T follicular helper cell (primary cell): ENCODE data around the gene PPP1R17.

Experiments used
- DNase-seq: peaks from one replicate; pipeline ENCODE4 v3.0.0-alpha.2; 2020; ENCODE audit warnings: low read depth

Gene PPP1R17

DNA sequence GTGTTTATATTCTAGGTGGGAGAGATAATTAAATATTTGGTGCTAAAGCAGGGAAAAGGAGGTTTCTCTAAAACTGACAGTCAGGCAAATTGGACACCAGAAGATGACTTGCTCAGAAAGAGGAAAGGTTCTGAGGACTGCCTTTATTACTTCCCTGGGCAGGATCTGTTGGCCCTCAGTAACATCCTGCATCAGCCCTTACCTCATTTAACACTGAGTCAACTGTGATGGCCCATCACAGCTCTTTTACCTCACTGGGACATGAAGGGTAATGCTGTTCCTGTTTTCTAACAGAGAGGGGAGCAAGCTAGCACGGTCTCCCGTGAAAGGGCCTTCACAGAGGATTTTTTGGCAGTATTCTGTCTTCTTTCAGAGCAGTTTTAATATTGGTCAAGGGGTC lies 12.0 kb downstream of the PPP1R17 start:
- DNase-seq = no peak

DNA sequence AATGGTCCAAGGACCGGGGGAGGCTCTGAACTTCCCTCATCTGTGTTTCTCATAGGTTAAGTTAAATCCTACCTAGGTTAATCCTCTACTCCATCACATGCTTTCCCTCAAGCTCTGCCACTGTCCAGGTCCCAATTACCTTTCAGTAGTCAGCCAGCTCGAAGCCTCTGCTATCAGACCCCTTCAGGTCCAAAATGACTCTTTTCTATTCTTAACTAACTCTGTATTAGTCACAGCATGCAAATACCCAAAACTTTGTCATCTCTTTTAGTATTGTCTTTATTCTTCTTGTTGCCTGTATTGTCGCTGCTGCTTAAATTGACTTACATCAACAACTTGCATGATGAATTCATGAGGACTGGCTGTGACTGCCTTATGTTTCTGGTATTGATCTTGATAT lies 15.3 kb downstream of the PPP1R17 start:
- no peak for DNase-seq

DNA sequence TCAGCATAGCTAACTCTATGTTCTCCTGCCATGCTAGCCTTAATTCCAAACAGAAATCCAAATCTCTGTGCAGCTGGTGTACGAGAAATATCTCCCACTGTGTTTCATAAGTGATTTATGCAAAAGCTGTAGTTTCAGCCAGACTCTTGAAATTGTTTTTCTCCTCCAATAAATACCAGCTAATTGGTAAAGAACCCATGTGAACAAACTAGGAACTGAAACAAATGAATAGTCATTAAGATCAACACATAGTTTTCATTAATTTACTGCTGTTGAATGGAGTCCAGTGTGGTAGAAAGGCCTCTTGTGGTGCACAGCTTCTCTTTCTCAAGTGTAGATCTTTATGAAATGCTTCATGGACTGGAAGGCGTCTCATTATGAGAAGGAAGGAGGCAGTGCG lies 18.4 kb downstream of the PPP1R17 start:
- DNase-seq = no peak

DNA sequence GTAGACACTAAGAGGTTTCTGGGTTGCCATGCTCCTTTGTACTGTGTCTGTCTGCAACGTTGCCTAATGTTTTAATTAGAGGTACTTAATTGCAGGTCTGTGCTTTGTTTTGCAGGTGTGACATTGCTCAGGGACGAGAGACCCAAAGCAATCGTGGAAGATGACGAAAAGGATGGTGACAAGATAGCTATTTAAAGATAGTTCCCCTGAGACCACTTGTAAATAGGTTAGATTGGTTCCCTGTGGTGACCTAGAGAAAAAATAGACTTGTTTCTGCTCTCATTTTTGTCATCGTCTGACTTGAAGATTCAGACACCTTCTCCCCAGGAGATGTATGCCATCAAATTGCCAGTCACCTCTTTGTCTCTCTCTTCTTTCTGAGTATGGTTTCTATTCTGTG lies 20.1 kb downstream of the PPP1R17 start:
- no peak for DNase-seq

DNA sequence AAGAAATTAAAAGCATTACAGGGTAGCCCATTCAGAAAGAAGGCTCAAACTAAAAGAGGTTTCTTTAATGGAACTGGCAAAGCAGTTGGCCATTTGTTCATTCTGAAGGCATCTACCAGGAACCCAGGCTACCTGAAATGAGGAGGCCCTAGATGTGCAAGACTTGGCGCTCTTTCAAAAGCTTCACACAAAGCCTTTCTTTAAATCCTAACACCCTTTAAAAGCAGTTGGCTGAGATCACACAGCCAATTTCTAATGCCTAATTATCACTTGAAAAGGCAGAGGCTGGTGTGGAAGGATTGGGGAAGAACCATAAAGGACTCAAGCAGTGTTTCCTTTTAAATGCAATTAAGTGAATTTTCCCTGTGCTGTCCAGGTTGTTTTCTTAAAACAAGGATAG lies 23.2 kb downstream of the PPP1R17 start:
- no peak for DNase-seq

DNA sequence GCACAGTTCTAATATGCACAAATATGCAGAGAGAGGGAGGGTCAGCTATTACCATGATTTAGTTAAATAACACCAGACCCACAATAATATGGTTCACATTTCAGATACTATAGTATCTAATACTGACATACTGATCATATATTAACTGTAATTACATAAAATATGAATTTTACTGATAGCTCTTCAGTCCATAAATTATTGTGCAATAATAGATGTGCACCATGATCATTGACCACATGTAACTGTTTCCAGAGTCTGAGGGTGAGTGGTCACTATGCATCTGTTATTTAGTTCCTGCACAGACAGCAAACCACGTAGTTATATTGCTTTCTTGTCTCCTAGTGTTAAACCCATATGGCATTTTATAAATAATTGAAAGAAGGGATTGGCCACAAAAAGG lies 29.3 kb downstream of the PPP1R17 start:
- no peak for DNase-seq

DNA sequence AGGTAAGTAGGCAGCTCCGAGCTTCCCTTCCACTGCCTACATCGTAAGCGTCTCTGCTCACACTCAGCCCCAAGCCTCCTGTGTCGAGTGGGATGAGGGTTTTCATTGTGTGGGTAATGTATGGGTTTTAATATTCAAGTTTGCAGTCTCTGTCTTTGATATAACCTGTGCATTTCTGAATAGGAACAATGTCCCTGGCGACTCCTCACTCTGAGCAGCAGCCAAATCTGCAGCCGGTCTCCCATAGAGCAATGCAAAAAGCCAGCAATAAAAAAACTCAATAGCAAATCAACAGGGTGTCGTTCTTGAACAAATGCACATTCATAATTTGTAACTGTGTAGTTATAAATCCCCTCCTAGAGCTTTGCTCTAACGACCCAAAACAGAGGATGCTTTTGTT lies 33.4 kb downstream of the PPP1R17 start:
- DNase-seq = no peak

DNA sequence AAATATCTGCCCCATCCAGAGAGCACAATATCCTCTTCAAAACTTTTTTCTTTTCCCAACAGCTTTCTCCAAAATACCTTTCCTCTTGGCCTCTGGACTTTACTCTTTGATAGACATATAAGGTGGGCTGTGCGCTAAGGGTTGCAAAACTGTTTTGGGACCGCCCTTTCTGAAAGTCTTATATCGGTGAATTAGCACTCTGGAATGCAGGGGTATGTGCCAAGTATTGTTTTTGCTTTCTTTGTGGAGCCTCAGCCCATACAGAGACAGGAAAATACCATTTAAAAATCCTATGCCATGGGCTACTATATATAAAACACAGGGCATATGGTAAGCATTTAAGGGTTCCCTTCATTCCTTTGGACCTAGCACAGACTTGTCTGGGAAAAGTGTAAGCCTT lies 37.7 kb downstream of the PPP1R17 start:
- no peak for DNase-seq

DNA sequence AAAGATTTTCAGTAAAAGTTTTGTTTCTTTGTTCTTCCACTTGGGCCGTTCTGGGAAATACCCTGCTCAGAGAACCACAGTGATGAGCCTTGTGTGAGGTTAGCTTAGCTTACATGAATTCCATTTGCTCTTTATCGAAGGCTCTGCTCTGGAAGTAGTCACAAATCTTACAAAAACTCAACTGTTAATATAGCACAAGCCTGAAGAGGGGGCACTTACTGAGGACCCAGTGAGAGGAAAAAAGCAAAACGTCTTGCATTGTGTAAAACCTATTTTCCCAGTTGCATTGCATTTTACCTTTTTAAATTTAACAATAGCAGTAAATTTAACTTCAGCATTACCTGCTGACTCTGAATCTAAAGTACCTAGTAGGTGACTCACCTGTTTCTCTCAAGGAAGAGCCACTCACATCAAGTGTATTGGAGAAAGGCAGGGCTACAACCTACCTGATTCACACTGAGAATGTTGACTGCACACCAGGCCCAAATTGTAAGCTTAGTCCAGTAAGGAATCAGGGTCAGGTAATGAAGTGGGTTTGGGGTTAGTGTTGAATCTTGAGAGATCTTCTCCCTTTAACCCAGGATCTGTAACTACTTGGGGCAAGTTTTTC lies 42.3 kb downstream of the PPP1R17 start:
- DNase-seq = no peak

DNA sequence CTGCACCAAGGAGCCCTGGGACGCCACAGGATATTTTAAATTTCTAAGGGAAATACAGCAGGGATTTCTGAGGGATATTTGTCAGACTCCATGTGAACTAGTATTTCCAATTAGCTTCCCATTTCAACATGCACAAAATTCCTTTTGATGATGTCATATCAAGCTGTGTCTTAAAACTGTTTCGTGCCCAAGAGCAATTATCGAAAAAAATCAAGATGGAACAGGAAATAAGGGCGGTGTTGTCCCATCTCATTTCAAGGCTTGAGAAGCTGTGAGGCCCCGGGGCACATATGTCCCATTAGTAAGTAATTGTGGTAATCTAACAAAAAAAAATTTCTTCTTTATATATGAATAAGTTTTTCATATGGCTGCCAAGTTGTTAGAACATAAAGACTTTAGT lies 47.4 kb downstream of the PPP1R17 start:
- DNase-seq = no peak

DNA sequence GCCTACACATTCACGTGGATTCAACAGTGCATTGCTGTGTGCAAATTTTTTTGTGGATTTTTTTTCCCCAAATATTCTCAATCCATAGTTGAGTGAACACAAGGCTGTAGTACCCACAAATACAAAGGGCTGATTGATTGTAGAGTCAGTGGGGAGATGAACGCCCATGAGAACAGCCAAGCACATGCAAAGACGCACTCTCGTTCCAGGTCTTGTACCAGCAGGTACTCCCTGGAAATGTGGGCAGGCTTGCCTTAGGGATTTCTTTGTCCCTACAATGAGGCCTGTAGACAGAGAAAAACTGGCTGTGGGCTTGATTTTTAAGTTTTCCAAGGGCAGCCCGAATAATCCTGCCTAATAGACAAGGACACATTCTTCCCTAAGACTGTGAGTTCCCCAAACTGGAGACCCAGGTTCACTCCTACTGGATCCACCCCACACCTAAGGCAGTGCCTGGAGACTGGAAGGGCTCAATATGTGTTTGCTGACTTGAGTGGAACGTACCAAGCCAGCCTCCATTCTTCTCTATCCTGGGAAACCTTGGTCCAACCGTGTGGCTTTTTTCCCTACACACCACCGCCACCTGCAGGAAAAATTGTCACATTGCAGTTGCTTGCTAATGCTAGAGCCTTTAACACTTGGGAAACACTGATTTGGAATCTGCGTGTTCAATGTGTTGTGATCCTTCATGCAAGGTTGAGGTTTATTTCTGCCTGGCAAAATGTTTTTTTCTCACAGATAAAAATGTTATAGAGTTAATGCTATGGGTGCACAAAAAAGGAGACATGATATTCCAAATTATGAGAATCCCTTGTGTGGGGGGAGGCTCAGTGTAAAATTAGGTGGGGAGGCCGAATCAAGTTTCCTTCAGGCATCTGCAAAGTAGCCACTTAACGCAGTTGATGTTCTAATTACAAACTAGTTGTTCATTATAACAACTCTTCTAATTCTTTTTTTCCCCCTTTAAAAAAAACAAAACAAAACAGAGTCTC lies 49.3 kb downstream of the PPP1R17 start:
- DNase-seq = no peak

DNA sequence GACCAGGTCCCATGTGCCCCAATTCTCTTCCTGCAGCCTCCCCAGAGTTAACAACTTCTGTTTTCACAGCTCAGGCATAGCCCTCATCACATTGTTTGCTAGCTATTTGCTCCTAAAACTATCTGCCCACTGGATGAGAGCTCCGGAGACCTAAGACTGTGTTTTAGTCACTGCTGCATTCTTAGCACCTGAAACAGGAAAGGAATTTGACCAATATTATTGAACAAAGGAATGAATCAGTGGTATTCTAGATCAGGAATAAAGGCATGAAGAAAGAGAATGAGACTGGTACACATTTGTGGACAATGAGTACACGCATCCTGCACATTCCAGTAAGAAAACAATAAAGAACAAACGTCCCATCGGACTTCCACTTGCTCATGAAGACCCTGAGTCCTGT lies 54.8 kb downstream of the PPP1R17 start:
- DNase-seq = no peak

DNA sequence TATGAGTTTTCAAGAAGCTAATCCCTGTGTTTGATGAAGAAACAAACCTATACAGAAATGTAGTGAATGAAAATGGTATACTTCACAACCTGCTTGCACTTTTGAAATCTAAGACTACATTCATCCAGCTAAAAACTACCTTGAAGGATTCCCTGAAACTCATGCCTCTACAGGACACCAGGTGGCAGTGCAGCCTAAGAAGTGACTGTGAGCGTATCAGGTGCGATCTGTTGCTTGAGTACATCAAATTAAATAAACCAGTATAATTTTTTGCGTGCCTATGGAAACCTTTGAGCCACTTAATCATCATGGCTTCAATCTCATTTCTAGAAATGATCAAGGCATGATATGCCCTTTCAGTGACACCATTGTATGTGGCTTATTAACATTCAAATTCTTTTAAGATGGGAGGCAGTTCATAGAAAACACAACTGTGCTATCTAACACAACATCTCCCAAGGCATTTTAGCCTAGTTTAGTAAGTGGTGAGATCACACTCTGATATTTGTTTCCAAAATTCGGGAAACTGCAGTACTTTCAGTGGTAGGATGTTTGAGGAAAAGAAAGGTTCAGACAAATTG lies 57.4 kb downstream of the PPP1R17 start:
- DNase-seq = no peak

DNA sequence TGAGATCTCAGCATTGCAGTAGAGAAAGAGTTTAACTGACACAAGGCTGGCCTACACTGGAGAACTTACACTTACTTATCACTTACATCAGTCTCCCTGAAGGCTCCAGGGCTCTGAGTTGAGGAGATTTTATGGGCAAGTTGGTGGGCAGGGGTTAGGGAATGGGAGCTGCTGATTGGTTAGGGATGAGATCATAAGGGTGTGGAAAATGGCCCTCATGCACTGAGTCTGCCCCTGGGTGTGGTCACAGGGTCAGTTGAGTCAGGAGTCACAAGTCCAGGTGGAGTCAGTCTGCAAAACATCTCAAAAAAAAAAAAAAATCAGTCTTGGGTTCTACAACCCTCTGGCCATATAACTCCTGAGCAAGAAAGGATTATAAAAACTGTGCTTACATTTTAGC lies 60.5 kb downstream of the PPP1R17 start:
- no peak for DNase-seq

DNA sequence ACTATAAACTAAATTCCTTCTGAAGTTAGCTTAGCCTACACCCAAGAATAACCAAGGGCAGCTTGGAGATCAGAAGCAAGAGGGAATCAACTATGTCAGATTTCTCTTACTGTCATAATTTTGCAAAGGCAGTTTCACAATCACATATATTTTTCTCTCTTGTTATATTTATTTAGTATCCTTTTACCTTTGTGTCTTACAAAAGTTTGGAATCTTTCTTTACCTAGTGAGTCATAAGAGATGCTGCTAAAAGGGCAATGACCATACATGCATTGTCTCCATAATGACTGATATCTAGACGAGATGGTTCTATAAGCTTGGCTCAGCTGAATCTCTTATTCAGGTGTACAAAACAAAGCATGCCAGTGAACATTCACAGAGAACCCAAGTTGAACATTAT lies 61.1 kb downstream of the PPP1R17 start:
- no peak for DNase-seq

DNA sequence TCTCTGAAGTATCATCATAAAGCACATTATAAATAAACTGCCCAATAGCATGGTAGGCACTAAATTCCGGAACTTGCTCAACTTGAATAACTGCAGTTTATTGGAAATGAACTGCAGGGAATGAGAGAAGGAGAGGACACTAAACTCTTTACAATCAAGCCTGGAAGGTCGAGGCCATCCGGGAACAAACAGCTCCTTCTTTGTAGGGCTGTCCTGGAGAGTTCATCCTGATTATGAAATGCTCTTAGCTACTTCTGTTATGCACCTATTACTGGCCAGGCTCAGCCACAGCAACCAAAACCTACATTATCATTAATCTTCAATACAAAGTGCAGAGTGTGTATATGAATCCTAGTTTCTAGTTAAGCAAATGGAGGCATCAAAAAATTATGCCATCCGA lies 64.7 kb downstream of the PPP1R17 start:
- DNase-seq = no peak
